ENCODE data around the gene GREB1L.

The GREB1L gene

DNA sequence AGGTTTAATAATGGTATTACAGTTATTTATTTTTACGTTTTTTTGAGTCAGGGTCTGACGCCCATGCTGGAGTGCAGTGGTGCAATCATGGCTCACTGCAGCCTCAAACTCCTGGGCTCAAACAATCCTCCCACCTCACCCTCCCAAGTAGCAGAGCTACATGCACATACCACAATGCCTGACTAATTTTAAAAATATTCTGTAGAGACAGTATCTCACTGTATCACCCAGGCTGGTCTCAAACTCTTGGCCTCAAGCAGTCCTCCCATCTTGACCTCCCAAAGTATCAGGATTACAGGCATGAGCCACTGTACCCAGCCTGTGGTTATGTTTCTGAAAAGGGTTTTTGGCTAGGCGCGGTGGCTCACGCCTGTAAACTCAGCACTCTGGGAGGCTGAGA is 237.7 kb downstream of the GREB1L start:
- Histone ChIP-seq H3K27ac (no peak overlapping the region), H3K4me3 (ENCODE audit: low read depth, low read length) (no peak overlapping the region), H3K27me3 (ENCODE audit: insufficient read depth, low read depth, severe bottlenecking) (no peaks in the 10 kb centered on the region), H3K9me3 (ENCODE audit: severe bottlenecking) (no peaks in the 10 kb centered on the region), H3K36me3 (no peaks in the 10 kb centered on the region)
- TF ChIP-seq CTCF (IDR thresholded peaks at IDR 0.05; ENCODE audit: low read depth, low read length) = no peak
- DNase-seq = no peak

GRCh38 chr18:21481739-21482138 is 239.7 kb downstream of the GREB1L start:
- no peaks in the 10 kb centered on the region for H3K36me3 ChIP-seq
- no peak overlapping the region for H3K27ac ChIP-seq
- no peaks in the 10 kb centered on the region for H3K9me3 ChIP-seq (ENCODE audit: severe bottlenecking)
- H3K4me3 ChIP-seq (ENCODE audit: low read depth, low read length) = no peak overlapping the region
- no peak for DNase-seq
- no peaks in the 10 kb centered on the region for H3K27me3 ChIP-seq (ENCODE audit: insufficient read depth, low read depth, severe bottlenecking)
- TF ChIP-seq CTCF (IDR thresholded peaks at IDR 0.05; ENCODE audit: low read depth, low read length) = no peak

DNA sequence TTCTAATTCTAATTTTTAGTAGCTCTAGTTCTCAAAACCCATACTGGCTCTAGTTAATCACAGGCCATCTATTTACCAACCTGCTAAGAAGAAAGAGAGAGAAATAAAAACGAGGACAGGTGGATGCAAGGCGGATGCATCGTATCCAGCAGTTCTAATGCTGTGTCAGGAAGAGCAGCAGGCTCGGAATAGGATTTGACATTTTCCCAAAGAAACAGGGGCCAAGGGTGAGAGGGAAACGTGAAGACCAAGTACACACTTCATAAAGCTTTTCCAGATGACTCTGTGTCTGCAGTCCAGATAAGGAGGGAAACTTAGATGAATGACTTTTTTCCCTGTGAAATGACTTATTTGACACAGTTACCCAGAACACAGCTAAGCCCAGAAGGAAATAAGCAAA is 241.0 kb downstream of the GREB1L start:
- no peak for DNase-seq
- no peak for TF ChIP-seq CTCF (IDR thresholded peaks at IDR 0.05; ENCODE audit: low read depth, low read length)
- no peak overlapping the region for H3K4me3 ChIP-seq (ENCODE audit: low read depth, low read length)
- H3K27ac ChIP-seq = no peak overlapping the region
- H3K36me3 ChIP-seq = no peaks in the 10 kb centered on the region
- H3K27me3 ChIP-seq (ENCODE audit: insufficient read depth, low read depth, severe bottlenecking) = no peaks in the 10 kb centered on the region
- no peaks in the 10 kb centered on the region for H3K9me3 ChIP-seq (ENCODE audit: severe bottlenecking)

- Histone ChIP-seq H3K27ac (no peak overlapping the region), H3K4me3 (ENCODE audit: low read depth, low read length) (no peak overlapping the region), H3K9me3 (ENCODE audit: severe bottlenecking) (no peaks in the 10 kb centered on the region), H3K36me3 (no peaks in the 10 kb centered on the region), H3K27me3 (ENCODE audit: insufficient read depth, low read depth, severe bottlenecking) (no peaks in the 10 kb centered on the region)
- DNase-seq = no peak
- TF ChIP-seq CTCF (IDR thresholded peaks at IDR 0.05; ENCODE audit: low read depth, low read length) = no peak
Measured at GRCh38 chr18:21484851-21485636, 243.0 kb downstream of the GREB1L start.

DNA sequence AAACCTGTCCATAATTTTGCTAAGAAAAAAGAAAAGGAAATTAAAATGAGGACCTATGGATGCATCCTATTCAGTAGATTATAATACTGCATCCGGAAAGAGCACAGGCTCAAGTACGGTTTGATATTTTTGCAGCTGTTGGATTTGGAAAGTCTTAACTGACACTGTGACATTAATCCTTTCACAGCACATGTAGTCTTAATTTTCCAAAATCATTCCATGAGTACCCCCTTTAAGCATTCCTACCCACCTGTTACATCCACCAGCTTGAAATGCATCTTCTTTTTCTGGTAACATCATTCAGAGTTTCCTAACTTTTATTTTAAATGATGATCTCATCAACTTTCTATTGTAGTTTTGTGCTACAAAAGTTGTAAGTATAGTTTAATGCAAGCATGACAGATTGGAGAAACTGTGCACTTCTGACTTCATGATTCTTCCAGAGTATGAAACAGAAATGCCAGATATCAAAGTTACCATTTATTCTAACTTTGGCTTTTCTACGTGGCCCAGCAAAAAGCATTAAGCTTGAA is 244.9 kb downstream of the GREB1L start:
- TF ChIP-seq CTCF (IDR thresholded peaks at IDR 0.05; ENCODE audit: low read depth, low read length) = no peak
- DNase-seq = no peak
- no peaks in the 10 kb centered on the region for H3K27me3 ChIP-seq (ENCODE audit: insufficient read depth, low read depth, severe bottlenecking)
- no peak overlapping the region for H3K27ac ChIP-seq
- no peak overlapping the region for H3K4me3 ChIP-seq (ENCODE audit: low read depth, low read length)
- H3K9me3 ChIP-seq (ENCODE audit: severe bottlenecking) = no peaks in the 10 kb centered on the region
- no peaks in the 10 kb centered on the region for H3K36me3 ChIP-seq
